Measurements from ENCODE around the gene TLCD3B. TPM values are rescaled to one million over a fixed set of nuclear protein-coding genes. Genes with fewer than 3 reads are reported as not detected.

The TLCD3B gene
- total RNA-seq, 3 donors from 2014 or later: 0.29 TPM; not detected in 2

DNA sequence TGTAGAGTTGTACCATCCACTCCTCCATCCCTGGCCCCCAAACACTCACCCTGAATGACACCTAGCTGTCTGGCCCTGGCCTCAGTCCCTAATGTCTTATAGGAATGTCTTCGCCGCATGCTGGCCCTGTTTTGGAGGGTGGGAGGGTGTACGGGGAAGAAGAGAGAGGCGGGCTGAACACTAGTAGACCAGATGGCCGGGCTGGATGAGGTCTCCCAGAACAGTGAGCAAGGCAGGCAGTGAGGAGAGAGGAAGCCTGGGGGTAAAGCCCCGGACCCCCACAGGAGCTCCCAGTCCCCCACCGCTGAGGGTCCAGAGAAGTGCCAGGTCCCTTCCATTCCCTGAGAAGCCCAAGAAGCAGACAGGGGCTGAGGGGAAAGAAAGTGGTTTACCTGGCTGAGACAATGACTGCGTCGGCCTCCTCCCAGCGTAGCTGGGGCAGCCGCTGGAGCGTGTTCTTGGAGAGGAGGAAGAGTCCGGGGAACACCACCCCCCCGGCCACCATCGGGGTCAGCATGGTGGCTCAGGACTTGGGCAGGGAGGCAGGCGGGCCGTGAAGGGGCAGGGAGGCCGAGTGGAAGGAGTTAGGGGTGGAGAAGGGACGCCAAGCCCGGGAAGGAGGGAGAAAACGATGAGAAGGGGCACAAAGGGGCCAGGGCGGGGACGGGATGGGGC is 923 bp downstream of the TLCD3B start:
- no peak overlapping the region for H3K27ac ChIP-seq
- intact Hi-C loops (cut with DNase I; ENCODE audit: low total_unique reads): no loop called here
- peaks cover 14 to 68% of the 10 kb centered on the region in 2 donors for H3K27me3 ChIP-seq
- H3K9me3 ChIP-seq: no peaks in the 10 kb centered on the region
- no peaks in the 10 kb centered on the region for H3K4me1 ChIP-seq
- TF ChIP-seq POLR2AphosphoS5 (IDR thresholded peaks at IDR 0.05) (no peak), POLR2A (IDR thresholded peaks at IDR 0.05) (no peak)
- TF ChIP-seq, protein P1, sequence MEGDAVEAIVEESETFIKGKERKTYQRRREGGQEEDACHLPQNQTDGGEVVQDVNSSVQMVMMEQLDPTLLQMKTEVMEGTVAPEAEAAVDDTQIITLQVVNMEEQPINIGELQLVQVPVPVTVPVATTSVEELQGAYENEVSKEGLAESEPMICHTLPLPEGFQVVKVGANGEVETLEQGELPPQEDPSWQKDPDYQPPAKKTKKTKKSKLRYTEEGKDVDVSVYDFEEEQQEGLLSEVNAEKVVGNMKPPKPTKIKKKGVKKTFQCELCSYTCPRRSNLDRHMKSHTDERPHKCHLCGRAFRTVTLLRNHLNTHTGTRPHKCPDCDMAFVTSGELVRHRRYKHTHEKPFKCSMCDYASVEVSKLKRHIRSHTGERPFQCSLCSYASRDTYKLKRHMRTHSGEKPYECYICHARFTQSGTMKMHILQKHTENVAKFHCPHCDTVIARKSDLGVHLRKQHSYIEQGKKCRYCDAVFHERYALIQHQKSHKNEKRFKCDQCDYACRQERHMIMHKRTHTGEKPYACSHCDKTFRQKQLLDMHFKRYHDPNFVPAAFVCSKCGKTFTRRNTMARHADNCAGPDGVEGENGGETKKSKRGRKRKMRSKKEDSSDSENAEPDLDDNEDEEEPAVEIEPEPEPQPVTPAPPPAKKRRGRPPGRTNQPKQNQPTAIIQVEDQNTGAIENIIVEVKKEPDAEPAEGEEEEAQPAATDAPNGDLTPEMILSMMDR (IDR thresholded peaks at IDR 0.05): no peak
- H3K4me3 ChIP-seq: no peak overlapping the region
- DNase-seq (ENCODE audit: low spot score in 2 of 2): no peak
- H3K36me3 ChIP-seq: no peaks in the 10 kb centered on the region

DNA sequence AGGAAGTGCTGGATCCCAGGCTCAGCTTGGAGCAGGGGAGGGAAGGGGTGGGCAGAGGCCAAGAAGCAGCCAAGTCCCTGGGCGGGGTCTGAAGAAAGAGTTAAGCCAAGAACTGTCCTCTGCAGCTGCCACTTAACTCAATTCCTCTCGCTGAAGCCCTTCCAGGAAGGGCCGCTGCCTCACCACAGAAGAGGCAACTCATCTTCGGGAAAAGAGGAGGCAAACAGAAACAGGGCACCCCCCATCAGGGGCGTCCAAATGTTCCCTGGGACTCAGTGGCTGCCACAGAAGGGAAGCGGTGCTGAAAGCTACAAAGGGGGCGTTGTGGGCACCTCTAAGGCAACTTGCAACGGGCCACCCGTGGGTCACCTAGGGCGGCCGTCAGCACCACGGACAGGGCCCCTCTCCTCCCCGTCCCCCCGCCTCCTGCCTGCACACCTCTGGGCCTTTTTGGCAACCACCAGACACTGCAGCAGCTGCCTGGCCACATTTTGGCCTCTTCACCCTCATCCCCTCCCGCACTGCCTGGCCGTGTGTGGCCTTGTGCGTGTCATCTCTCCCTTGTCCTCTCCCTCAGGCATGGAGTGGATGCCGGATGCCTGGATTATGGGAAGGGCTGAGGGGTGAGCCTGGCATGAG is 2.5 kb downstream of the TLCD3B start:
- no peak for DNase-seq (ENCODE audit: low spot score in 2 of 2)
- H3K36me3 ChIP-seq: no peaks in the 10 kb centered on the region
- TF ChIP-seq, protein P1 (IDR thresholded peaks at IDR 0.05): no peak
- TF ChIP-seq POLR2AphosphoS5 (IDR thresholded peaks at IDR 0.05) (no peak), POLR2A (IDR thresholded peaks at IDR 0.05) (no peak)
- H3K9me3 ChIP-seq: no peaks in the 10 kb centered on the region
- no peak overlapping the region for H3K4me3 ChIP-seq
- H3K27me3 ChIP-seq: peaks cover 14 to 73% of the 10 kb centered on the region in 2 donors
- intact Hi-C loops (cut with DNase I; ENCODE audit: low total_unique reads): no loop called here
- no peak overlapping the region for H3K27ac ChIP-seq
- no peaks in the 10 kb centered on the region for H3K4me1 ChIP-seq

DNA sequence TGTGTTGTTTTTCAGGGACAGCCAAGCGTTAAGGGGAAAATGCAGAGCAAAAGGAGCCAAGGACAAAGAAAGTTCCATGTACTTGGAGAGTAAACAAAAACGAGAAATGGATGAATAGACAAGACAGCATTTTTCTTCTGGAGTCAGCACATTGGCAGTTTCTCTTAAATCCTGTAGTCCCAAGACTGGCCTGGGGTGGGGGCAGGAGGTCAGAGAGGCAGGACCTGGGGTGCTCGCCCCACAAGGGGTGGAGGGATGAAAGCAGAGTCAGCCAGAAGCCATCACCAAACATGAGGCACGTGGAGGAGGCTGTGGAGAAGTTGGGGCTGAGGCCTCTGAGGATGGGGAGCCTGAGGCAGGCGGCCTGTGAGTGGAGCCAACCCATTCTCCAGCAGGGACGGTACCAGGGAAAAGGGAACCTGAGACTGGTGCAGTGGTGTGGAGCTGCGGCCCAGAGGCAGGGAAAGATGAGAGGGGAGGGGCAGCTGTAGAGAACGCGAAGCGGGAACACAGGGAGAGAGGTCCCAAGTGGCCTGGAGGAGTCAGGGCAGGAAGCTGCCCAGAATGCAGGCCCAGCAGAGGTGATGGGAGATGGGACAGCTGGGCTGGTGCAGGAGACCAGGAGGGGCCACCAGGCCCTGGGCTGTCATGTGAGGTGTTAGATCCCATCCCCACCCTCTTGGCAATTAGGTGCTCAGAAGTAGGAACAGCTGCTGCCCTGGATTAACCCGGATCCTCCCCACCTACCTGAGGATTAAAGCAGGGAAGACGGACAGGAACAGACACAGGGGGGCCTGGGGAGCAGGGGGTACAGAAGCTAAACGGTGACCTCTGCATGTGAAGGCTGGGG is 3.3 kb downstream of the TLCD3B start:
- DNase-seq (ENCODE audit: low spot score in 2 of 2): no peak
- Histone ChIP-seq H3K27me3 (peaks cover 14 to 65% of the 10 kb centered on the region in 2 donors), H3K4me1 (no peaks in the 10 kb centered on the region), H3K9me3 (no peaks in the 10 kb centered on the region), H3K27ac (no peak overlapping the region), H3K4me3 (no peak overlapping the region), H3K36me3 (no peaks in the 10 kb centered on the region)
- intact Hi-C loops (cut with DNase I; ENCODE audit: low total_unique reads): no loop called here
- TF ChIP-seq POLR2A (IDR thresholded peaks at IDR 0.05): no peak
- TF ChIP-seq, protein P1 (IDR thresholded peaks at IDR 0.05): no peak
- TF ChIP-seq POLR2AphosphoS5 (IDR thresholded peaks at IDR 0.05): no peak

DNA sequence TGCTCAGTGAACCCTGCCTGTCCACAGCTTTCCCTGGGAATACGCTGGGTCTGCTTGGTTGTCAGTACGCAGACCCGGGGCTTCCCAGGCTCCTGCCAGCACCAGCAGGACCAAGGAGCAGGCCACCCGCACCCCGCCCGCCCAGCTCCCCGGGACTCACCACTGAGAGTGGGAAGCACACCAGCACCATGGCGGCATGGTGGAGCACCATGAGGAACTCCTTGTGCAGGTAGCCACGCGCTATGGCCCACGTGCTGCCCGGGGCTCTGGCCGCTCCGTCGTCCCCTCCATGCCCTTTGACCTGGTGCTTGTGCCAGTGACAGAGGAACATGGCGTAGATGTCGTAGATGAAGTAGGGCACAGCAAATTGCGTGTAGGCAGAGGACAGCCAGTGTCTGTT is 4.6 kb downstream of the TLCD3B start:
- no peaks in the 10 kb centered on the region for H3K4me1 ChIP-seq
- no peak for DNase-seq (ENCODE audit: low spot score in 2 of 2)
- H3K4me3 ChIP-seq: no peak overlapping the region
- H3K9me3 ChIP-seq: no peaks in the 10 kb centered on the region
- no peak overlapping the region for H3K27ac ChIP-seq
- H3K36me3 ChIP-seq: no peaks in the 10 kb centered on the region
- peaks cover 8 to 52% of the 10 kb centered on the region in 2 donors for H3K27me3 ChIP-seq
- intact Hi-C loops (cut with DNase I; ENCODE audit: low total_unique reads): no loop called here
- TF ChIP-seq POLR2A (IDR thresholded peaks at IDR 0.05) (no peak), POLR2AphosphoS5 (IDR thresholded peaks at IDR 0.05) (no peak)
- TF ChIP-seq, protein P1 (IDR thresholded peaks at IDR 0.05): no peak
